Panc1 (cell line): ENCODE data around the gene RCL1. TPM values are rescaled to one million over a fixed set of nuclear protein-coding genes. Genes with fewer than 3 reads are reported as not detected.

Experiments used
- ATAC-seq: fragments of 200-7000 bp; cut with Tn5 transposase; 2 replicates; pipeline ENCODE4 v1.9.1; 2020; ENCODE audit warnings: mild to moderate bottlenecking, moderate library complexity
- BruUV-seq: library from RNA; stranded (reverse); fragments of 400-500 nt; replicated peaks from 2 replicates; lab custom pipeline; 2021; lab: Mats Ljungman, UMichigan
- CTCF ChIA-PET: fragments of 300-600 bp; sonication (Branson Sonifier 250); formaldehyde crosslinking; loops from one replicate; lab custom pipeline; 2022; ENCODE audit warnings: antibody characterized with exemption; lab: Charles Lee
- POLR2A ChIA-PET: fragments of 300-600 bp; sonication (Branson Sonifier 250); formaldehyde crosslinking; loops from one replicate; lab custom pipeline; 2022; ENCODE audit warnings: antibody characterized with exemption; lab: Charles Lee
- DNase-seq: peaks from one replicate; pipeline ENCODE4 v3.0.0-alpha.2; 2010; ENCODE audit warnings: low read depth, low spot score
- H3K27ac ChIP-seq: 2 replicates; pipeline ENCODE4 v1.5.1; 2011; ENCODE audit warnings: mild to moderate bottlenecking, low read length, inconsistent platforms
- H3K27me3 ChIP-seq: fragments of 200-500 bp; sonication (Bioruptor generic); 2 replicates; pipeline ENCODE4 v1.6.0; 2014; ENCODE audit warnings: low read length, inconsistent platforms; ENCODE audit not compliant: control insufficient read depth, insufficient read depth
- H3K36me3 ChIP-seq: fragments of 200-500 bp; sonication (Bioruptor generic); 2 replicates; pipeline ENCODE4 v1.5.1; 2014; ENCODE audit warnings: inconsistent platforms, mild to moderate bottlenecking, low read length, moderate library complexity; ENCODE audit not compliant: control insufficient read depth, insufficient read depth
- H3K4me1 ChIP-seq: 2 replicates; pipeline ENCODE4 v1.5.1; 2011; ENCODE audit warnings: inconsistent platforms, mild to moderate bottlenecking, low read length, moderate library complexity; ENCODE audit not compliant: control insufficient read depth, insufficient read depth
- H3K4me3 ChIP-seq, 2 experiments: 2 replicates each; pipeline ENCODE4 v1.5.1; 2011 to 2012; ENCODE audit warnings: low read depth in 2 of 2, low read length in 2 of 2, mild to moderate bottlenecking in 2 of 2, inconsistent platforms in 1 of 2, moderate library complexity in 1 of 2
- H3K9me3 ChIP-seq: fragments of 200-500 bp; sonication (Bioruptor generic); 2 replicates; pipeline ENCODE4 v1.5.1; 2014; ENCODE audit warnings: low read depth, mild to moderate bottlenecking, inconsistent platforms, low read length, moderate library complexity; ENCODE audit not compliant: control insufficient read depth, insufficient read depth
- SIN3A ChIP-seq: IDR thresholded peaks from 2 replicates; pipeline ENCODE4 v1.6.1; 2012; ENCODE audit warnings: low read depth, mild to moderate bottlenecking, low read length, moderate library complexity, borderline replicate concordance; ENCODE audit not compliant: insufficient read depth
- in situ Hi-C: cut with HindIII; loops from 2 replicates; pipeline ENCODE4 v1.10.0; 2016; ENCODE audit warnings: low sequenced_read_pairs, low pct_unique_long_range_greater_than_20kb
- intact Hi-C: fragments of 100-400 bp; cut with micrococcal nuclease; formaldehyde crosslinking; loops from one replicate; pipeline ENCODE4 v1.10.0; 2022; ENCODE audit not compliant: unreplicated experiment
- total RNA-seq: library from RNA; stranded (reverse); gene quantifications from one replicate; pipeline ENCODE4 v1.2.1, GENCODE V29; 2021; ENCODE audit not compliant: unreplicated experiment
- TF ChIP-seq, protein P1 (sequence below), 2 experiments: IDR thresholded peaks; 2 replicates each; pipeline ENCODE4 v1.6.1; 2011 to 2012; ENCODE audit warnings: low read depth in 2 of 2, control low read depth in 1 of 2, low read length in 1 of 2, mild to moderate bottlenecking in 1 of 2, moderate library complexity in 1 of 2; ENCODE audit not compliant: insufficient read depth in 1 of 2
- TF ChIP-seq, protein P2 (sequence below): fragments of 450-650 bp; IDR thresholded peaks from 2 replicates; pipeline ENCODE4 v1.5.1; 2017; ENCODE audit warnings: mild to moderate bottlenecking

Gene RCL1
- total RNA-seq, 1 experiment from 2014 or later: 11.2 TPM

DNA sequence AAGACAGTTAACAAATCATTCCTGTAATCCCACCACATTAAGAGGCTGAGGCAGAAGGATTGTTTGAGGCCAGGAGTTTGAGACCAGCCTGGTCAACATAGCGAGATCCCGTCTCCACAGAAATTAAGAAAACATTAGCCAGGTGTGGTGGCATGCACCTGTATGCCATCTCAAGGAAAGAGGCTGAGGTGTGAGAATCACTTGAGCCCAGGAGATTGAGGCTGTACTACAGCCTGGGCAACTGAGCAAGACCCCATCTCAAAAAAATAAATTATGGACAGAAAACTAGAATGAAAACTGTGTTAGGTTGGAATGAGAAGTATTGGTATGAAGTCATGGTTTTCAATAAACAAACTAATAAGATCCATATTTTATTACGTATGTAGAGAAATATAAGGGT, 28.7 kb upstream of the RCL1 start:
- Histone ChIP-seq H3K36me3 (no peaks in the 10 kb centered on the region), H3K4me1 (no peaks in the 10 kb centered on the region), H3K9me3 (no peaks in the 10 kb centered on the region), H3K4me3 (no peak overlapping the region), H3K27me3 (no peaks in the 10 kb centered on the region), H3K27ac (no peak overlapping the region)
- BruUV-seq: no TSS peak
- intact Hi-C loops: loop anchor here (5.0 kb wide), 1 partner anchor 223 kb away; the partner anchor contains the start of gene JAK2
- POLR2A ChIA-PET: no interaction called here
- CTCF ChIA-PET: no interaction called here
- DNase-seq (no peak), ATAC-seq (no peak)
- in situ Hi-C loops: no loop called here
- TF ChIP-seq, protein P1, sequence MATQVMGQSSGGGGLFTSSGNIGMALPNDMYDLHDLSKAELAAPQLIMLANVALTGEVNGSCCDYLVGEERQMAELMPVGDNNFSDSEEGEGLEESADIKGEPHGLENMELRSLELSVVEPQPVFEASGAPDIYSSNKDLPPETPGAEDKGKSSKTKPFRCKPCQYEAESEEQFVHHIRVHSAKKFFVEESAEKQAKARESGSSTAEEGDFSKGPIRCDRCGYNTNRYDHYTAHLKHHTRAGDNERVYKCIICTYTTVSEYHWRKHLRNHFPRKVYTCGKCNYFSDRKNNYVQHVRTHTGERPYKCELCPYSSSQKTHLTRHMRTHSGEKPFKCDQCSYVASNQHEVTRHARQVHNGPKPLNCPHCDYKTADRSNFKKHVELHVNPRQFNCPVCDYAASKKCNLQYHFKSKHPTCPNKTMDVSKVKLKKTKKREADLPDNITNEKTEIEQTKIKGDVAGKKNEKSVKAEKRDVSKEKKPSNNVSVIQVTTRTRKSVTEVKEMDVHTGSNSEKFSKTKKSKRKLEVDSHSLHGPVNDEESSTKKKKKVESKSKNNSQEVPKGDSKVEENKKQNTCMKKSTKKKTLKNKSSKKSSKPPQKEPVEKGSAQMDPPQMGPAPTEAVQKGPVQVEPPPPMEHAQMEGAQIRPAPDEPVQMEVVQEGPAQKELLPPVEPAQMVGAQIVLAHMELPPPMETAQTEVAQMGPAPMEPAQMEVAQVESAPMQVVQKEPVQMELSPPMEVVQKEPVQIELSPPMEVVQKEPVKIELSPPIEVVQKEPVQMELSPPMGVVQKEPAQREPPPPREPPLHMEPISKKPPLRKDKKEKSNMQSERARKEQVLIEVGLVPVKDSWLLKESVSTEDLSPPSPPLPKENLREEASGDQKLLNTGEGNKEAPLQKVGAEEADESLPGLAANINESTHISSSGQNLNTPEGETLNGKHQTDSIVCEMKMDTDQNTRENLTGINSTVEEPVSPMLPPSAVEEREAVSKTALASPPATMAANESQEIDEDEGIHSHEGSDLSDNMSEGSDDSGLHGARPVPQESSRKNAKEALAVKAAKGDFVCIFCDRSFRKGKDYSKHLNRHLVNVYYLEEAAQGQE (IDR thresholded peaks at IDR 0.05; ENCODE audit: insufficient read depth in 1 of 2, low read depth in 2 of 2, low read length in 1 of 2): no peak
- TF ChIP-seq, protein P2, sequence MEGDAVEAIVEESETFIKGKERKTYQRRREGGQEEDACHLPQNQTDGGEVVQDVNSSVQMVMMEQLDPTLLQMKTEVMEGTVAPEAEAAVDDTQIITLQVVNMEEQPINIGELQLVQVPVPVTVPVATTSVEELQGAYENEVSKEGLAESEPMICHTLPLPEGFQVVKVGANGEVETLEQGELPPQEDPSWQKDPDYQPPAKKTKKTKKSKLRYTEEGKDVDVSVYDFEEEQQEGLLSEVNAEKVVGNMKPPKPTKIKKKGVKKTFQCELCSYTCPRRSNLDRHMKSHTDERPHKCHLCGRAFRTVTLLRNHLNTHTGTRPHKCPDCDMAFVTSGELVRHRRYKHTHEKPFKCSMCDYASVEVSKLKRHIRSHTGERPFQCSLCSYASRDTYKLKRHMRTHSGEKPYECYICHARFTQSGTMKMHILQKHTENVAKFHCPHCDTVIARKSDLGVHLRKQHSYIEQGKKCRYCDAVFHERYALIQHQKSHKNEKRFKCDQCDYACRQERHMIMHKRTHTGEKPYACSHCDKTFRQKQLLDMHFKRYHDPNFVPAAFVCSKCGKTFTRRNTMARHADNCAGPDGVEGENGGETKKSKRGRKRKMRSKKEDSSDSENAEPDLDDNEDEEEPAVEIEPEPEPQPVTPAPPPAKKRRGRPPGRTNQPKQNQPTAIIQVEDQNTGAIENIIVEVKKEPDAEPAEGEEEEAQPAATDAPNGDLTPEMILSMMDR: no peak
- TF ChIP-seq SIN3A: no peak

DNA sequence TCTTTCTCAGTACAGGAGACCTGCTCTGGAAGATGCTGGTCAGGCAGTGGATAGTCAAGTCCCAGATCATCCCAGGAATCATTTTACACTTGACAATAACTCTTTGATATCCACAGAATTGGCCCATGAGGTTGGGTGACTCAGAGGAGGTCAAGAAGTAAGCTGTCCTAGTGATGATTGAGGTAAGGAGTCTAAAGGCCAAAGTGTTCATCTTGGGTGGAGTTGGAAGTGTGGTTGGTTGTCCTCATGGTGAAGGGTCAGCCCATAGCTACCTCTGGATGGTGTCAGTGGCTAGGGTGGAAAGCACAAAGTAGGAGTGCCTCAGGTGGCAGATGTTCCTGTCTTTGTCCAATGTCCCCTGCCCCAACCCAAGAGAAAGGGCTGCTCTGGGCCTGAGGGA, 24.1 kb upstream of the RCL1 start:
- Histone ChIP-seq H3K27me3 (no peaks in the 10 kb centered on the region), H3K27ac (no peak overlapping the region), H3K4me1 (no peaks in the 10 kb centered on the region), H3K4me3 (no peak overlapping the region), H3K36me3 (no peaks in the 10 kb centered on the region), H3K9me3 (no peaks in the 10 kb centered on the region)
- DNase-seq (no peak), ATAC-seq (no peak)
- in situ Hi-C loops: no loop called here
- ChIA-PET CTCF (no interaction called here), POLR2A (no interaction called here)
- TF ChIP-seq, protein P1 (IDR thresholded peaks at IDR 0.05; ENCODE audit: insufficient read depth in 1 of 2, low read depth in 2 of 2, low read length in 1 of 2): no peak
- TF ChIP-seq SIN3A: no peak
- intact Hi-C loops: no loop called here
- BruUV-seq: no TSS peak
